GM13977 (cell line): Measurements from ENCODE around the gene RCBTB1.
"Not testable (repeated sequence)": the region's sequence is repeated elsewhere in the genome, so short reads cannot be mapped to it uniquely, and the experiment has no call there.

Experiments used
- DNase-seq: peaks from one replicate; pipeline ENCODE4 v3.0.0; 2012; ENCODE audit warnings: low spot score
- CTCF ChIP-seq: IDR thresholded peaks from 2 replicates; pipeline ENCODE4 v1.5.1; 2012; ENCODE audit warnings: mild to moderate bottlenecking, control low read depth; ENCODE audit not compliant: insufficient read depth; ENCODE audit errors: extremely low read depth, missing control alignments
- in situ Hi-C: fragments of 300-500 bp; cut with MboI; formaldehyde crosslinking; loops from one replicate; pipeline ENCODE4 v1.12.0; 2022; ENCODE audit warnings: low sequenced_read_pairs, low pct_unique_long_range_greater_than_20kb, mixed read lengths, inconsistent platforms; ENCODE audit not compliant: unreplicated experiment

The RCBTB1 gene

DNA sequence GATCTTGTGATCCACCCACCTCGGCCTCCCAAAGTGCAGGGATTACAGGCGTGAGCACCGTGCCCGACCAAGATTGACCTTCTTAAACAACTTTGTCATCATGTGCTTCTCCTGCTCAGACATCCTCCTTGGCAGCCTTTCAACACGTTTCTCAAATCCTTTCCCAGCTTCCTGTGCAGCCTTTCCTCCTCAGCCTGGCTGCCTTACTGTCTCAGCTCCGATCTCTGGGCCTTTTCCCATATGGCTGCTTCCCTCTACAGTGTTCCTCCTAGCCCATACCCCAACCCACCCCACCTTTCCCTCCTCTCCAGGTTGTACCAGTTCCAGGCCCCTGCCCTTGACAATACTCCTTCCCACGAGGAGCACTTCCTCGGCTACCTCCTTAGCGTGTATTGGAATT lies 82.4 kb downstream of the RCBTB1 start:
- no peak for DNase-seq
- in situ Hi-C loops = no loop called here
- no peak for TF ChIP-seq CTCF

DNA sequence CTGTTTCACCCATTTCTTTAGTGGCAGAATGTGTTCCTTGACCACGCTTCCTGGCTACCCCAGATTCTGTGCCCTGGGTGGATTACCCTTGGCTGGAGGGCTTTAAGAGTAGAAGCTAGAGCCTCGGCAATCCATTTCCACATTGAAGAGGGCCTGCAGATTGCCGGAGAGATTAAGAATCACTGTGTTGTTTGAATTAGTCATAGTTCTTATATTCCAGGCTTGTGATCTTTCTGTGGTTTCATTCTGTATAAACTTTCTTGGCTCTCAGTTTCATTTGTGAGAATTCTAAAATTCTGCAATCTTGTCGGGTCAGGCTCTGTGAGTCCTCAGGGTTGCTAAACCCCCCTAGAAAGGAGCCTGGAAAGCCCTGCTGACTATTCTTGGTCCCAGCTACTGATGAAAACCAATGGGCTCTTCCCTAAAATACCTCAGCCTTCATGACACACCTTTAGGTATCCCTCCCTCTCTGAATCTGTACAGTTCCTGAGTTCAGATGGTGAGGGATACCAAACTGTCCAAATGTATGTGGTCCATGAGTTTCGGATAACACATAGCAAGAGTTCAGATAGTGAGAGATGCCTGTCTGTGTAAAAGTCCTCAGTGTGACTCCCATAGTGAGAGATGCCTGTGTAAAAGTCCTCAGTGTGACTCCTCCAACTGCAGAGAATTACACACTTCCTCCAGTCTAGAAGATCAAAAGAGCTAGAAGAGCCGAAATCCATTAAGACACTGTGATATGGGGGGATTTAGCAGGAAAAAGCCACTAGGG lies 85.3 kb downstream of the RCBTB1 start:
- TF ChIP-seq CTCF = no peak
- no peak for DNase-seq
- in situ Hi-C loops = no loop called here

- no peak for DNase-seq
- in situ Hi-C loops = no loop called here
- no peak for TF ChIP-seq CTCF
Observed at GRCh38 chr13:49498206-49498605, 87.2 kb downstream of the RCBTB1 start.

DNA sequence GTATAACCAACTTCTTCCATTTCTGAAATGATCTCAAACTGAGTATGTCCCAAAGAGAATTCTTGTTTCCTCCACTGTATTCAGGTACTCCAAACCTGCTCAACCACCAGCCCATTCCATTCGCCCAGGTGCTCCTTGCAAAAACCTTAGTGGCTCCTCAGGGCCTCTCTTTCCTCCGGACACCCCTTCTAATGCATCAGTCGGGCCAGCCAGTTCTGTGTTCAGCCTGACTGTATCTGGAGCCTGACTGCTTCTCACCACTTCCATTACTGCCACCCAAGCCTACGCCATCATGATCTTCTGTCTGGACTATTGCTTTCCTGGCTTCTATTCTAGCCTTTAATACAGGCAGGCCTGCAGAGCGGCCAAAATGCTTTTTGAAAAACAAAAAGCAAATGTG lies 88.1 kb downstream of the RCBTB1 start:
- TF ChIP-seq CTCF = no peak
- DNase-seq = no peak
- in situ Hi-C loops = no loop called here

- in situ Hi-C loops, DNase-seq: not testable (repeated sequence)
Observed at GRCh38 chr13:49496837-49497236, 88.5 kb downstream of the RCBTB1 start.

DNA sequence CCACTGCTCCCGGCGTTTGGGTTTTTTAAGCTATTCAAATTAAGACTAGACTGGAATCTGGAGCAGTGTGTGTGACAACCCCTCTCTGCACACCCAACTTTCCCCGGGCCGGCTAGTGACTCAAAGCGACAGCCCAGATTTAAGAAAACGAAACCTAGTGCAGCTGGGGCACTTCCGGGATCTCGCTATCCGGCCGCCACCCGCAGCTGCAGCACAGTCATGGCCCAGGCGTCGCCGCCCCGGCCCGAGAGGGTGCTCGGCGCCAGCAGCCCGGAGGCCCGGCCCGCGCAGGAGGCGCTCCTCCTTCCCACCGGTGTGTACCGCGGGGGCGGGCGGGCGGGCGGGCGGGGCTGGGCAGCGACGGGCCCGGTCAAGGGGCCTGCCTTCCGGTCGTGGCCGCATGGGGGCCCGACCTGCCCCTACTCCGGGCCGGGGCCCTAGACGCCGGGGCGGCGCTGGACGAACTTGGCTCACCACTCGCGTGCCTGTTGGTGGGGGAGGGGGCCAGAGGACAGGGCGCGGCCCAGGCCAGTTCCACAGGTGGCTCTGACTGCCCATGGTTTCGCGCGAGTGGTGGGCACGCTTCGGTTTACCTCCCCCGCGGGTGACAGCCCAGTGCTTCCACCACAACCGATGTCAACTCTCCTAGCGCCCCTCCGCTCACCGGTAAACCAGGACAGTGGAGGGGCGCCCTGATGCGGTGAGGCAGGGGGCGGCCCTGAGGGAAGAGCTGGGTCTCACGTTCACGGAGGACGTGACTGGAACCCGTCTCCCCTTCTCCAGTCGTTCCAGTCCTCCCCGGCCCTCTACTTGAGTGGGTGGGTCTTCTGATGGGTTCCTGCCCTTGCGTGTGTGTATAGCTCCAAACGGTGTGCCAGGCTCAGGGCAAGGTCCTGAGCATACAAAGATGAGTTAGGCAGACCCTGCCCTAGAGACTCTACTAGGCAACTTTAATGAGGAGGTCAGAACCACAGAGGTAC lies 89.3 kb downstream of the RCBTB1 start, which contains the start of gene PHF11:
Gene PHF11, plus strand, starts transcription at position 171 of the 980 bp plus-strand sequence. Its CDS starts 49 bp downstream, at position 220.
- in situ Hi-C loops = no loop called here
- TF ChIP-seq CTCF = no peak
- DNase-seq = peak; percentile 92

- peak; percentile 16 for TF ChIP-seq CTCF
- in situ Hi-C loops = no loop called here
- DNase-seq = no peak
Observed at GRCh38 chr13:49494645-49495044, 90.7 kb downstream of the RCBTB1 start.
